Epidermal melanocyte (primary cell): ENCODE results near the gene COL5A3.
"Not testable (repeated sequence)": the region's sequence is repeated elsewhere in the genome, so short reads cannot be mapped to it uniquely, and the experiment has no call there.

Source experiments
- DNase-seq: peaks from one replicate; pipeline ENCODE4 v3.0.0; 2011; ENCODE audit warnings: low spot score; ENCODE audit not compliant: insufficient read length

Gene COL5A3

DNA sequence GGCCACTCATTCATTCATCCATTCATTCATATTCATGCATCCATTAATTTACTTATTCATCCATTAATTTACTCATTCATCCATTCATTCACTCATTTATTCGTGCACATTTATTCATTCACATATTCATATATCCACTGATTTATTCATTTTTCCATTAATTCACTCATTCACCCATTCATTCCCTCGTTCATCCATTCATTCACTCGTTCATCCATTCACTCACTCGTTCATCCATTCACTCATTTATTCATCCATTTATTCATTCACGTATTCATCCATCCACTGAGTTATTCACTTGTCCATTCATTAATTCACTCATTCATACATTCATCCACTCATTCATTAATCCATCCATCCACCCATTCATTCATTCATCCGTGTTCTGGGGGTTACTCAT, 38.2 kb downstream of the COL5A3 start:
- no peak for DNase-seq

DNA sequence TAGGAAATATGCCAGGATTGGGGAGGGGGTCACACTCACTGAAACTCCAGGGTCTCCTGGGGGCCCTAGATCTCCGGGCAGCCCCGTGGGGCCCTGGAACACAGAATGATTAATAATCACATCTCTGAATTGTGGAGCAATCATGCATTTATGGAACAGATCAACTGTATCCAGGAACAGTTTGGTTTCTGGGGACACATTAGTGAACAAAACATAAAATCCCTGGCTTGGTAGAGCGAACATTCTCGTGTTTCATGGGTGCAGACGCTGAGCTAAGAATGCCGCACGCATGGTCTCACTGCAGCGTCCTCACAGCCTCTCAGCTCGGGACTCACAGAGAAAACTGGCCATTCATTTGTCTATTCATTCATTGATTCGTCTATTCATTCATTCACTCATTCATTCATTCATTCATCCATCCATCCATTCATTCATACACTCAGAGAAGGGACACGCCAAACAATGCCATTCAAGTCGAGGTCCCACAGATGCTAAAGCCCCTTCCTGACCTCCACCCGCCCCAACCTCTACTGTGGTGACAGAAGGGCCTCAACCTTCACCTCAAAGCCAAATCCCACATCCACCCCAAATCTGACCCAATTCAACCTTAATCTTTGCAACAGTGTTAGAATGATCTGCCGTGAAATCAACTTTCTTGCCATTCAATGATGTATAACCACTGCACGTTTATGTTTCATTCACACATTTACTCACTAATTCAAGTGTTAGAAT, 39.0 kb downstream of the COL5A3 start:
- DNase-seq = no peak

DNA sequence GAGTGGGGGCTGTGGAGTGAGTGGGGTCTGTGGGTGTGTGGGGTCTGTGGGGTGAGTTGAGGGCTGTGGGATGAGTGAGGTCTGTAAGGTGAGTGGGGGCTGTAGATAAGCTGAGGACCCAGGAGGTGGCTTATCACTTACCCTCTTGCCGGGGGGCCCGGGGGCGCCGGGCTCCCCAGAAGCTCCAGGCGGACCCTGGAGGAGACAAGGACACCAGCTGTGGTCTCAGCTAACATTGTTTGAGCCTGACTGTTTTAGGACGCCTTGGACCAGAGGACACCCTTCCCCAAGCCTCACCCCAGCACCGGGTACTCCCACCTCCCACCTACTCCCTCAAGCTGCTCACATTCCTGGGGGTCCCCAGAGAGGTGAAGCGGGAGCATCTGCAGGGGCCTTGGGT, 39.8 kb downstream of the COL5A3 start:
- no peak for DNase-seq

DNA sequence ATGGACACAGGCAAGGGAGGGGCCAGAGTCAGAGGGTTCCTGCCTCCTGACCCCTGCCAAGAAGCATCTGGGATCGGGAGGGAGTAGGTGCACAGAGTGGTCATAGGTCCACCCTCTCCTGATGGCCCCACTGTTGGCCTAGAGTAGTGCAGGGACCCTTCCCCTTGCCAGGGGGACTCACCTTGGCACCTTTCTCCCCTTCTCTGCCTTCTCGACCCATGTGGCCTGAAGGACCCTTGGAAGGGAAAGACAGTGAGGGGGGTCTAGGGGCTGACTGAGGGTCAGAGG, 40.7 kb downstream of the COL5A3 start:
- DNase-seq = no peak

DNA sequence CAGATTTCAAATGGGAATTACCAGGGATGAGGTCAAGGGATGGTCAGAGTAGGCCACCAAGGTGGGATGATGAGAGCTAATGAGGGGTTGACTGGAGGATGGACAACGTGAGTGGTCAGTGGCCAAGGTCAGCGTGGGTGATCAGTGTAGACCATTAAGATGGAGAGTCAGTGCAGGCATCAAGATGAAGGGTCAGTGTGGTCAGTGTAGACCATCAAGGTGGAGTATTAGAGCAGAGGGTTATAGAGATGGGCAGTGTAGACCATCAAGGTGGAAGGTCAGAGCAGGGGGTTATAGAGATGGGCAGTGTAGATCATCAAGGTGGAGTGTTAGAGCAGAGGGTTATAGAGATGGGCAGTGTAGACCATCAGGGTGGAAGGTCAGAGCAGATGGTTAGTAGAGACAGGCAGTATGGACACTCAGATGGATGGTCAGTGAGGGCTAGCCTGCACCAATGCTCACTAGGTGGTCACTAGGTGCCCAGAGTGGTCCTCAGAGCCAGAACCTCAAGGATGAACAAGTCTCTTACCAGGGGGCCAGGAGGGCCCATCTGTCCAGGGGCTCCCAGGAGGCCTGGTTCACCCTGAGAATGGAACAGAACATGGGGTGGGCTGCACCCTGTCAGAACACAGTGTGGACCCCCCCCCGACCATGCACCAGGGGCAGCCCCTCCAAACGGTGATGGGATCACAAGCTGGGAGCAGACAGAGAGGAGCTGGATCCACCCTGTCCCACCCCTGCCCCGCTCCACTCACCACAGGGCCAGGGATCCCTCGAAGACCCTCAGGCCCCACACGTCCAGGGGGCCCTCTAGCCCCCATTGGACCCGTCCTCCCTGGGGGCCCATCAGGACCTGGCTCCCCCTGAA, 41.2 kb downstream of the COL5A3 start:
- DNase-seq = no peak

DNA sequence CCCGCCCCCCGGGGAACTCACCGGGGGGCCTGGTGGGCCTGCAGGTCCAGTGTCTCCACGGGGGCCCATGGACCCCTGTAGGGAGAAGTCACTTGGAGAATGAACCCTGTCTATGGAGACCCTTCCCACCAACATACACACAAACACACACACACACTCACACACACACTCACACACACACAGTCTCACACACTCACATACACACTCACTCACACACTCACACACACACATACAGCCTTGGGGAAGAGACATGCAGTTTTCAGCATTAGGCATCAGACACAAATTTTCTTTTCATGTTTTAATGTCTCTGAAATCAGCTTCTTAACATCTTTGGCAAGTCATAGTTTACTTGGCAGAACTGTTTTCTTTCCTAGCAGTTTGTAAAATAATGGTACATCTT, 43.0 kb downstream of the COL5A3 start:
- no peak for DNase-seq

DNA sequence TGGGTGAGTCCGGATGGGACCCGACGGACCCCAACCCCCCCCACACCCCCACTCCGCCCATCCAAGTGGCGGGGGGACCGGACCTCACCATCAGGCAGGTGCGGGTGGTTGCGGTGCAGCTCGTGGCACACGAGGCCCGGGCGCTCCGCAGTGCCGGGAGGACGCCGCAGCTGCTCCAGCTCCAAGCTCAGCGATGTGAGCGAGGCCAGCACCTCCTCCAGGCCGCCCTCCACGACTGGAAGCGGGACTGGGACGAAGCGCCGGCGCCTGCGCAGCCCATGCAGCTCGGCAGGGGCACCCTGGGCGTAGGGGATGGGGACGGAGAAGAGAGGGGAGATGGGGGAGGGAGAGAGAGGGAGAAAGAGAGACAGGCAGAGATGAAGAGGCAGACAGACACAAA, 43.9 kb downstream of the COL5A3 start:
- no peak for DNase-seq

DNA sequence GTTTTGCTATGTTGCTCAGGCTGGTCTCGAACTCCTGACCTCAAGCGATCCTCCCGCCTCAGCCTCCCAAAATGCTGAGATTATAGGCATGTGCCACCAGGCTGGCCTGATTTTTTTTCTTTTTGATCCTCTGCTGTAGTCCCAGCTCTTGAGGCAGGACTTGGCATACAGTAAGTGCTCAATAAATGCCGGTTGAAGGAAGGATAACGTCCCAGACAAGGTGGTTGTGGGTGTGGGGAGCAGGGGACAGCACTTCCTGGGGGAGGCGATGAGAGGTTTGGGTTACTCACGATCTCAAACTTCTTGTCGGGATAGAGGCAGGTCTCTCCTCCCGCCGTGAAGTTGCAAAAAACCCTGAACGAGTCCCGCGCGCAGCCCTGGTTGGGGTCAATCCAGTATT, 44.3 kb downstream of the COL5A3 start:
- DNase-seq = no peak

DNA sequence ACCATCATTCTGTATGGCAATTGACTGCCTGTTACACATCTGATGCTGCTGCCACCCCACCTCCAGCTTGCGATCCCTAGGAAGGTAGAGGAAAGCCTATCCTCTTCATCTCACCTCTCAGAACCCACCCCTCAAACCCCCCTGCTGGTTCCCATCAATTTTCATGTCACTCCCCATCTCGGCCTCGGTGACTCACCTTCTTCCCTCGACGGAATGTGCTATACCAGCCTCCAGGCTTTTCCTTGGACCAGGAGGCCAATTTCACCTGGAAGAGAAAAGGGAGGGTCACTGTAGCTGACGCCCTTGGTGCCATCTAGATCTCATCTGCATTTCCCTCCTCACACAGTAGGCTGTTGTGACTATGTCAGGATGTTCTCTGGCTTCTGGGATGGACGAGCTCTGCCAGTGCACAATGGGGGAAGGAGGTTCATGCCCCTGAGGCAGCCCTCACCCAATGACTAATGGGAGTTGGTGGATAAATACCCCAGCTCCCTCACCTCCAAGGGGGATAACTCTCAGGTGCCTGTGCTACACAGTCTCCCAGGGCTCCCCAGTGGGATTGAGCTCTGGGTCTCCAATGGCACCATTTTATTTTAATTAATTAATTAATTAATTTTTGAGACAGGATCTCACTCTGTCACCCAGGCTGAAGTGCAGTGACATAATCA, 47.5 kb downstream of the COL5A3 start:
- DNase-seq = no peak

DNA sequence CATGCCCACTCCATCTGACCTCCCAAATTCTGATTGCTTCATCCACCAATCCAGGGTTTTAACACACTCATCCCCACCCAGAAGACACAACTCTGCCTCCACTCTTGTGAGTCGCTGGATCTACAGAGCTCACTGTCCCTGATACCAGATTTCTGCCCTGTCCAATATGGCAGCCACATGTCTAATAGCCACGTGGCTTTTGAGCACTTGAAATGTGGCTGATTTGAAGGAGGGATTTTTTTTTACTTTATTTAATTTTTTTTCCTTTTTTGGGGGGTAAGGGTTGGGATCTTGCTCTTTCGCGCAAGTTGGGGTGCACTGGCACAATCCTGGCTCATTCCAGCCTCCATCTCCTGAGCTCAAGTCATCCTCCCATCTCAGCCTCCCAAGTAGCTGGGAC, 49.2 kb downstream of the COL5A3 start:
- no peak for DNase-seq

DNA sequence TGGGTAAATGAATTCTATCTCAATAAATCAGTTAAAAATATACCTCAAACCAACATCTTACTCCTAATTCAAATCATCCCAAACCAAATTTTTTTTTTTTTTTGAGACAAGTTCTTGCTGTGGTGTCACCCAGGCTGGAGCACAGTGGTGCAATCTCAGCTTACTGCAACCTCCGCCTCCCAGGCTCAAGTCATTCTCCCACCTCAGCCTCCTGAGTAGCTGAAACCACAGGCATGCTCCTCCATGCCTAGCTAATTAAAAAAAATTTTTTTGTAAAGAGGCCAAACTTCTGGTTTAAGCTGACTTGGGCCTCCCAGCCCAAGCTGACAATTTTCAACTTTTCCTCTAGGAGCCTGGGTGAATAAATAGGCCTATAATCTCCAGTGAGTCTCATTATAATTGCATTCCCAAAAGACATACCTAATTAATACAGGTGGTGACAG, 51.9 kb downstream of the COL5A3 start:
- peak; percentile 69 for DNase-seq

DNA sequence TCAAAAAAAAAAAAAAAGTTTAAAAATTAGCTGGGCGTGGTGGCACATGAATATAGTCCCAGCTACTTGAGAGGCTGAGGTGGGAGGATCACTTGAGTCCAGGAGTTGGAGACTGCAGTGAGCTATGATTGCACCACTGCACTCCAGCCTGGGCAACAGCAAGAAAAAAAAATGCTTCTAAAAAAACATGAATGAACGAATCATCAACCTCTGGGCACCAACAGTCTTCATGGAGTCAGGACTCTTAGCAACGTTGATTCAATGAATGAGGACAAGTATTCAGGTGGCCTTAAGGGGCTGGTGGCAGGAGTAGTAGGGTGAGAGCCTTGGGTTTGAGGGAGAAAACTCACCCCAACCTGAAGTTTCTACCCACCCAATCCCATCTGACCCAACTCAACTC, 53.3 kb downstream of the COL5A3 start:
- DNase-seq = no peak

DNA sequence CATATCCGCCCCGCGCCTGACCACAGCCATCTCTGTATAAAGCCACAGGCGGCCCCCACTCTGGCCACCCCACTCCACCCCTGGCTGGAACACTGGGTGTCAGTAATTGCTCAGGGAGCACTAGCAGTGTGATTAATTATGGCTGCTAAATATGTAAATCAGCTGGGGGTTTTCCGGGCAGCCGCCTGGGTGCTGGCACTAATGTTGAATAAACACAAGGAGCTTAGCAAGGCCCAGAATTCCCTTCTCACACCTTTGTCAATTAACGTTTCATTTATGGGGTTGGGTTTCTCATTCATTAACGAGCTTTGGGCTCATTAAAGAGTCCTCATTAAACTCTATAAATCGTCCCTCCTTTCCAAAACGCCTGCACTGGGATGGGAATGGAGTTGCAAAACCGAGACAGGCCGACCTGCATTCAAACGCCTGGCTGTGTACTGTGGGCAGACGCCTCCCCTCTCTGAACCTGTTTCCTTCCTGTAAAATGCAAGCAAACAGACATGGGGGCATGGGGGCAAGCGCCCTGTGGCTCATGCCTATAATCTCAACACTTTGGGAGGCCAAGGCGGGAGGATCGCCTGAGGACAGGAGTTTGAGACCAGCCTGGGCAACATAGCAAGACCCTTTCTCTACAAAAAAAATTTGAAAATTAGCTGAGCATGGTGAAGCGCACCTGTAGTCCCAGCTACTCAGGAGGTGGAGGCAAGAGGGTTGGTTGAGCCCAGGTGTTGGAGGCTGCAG, 56.3 kb downstream of the COL5A3 start:
- no peak for DNase-seq

DNA sequence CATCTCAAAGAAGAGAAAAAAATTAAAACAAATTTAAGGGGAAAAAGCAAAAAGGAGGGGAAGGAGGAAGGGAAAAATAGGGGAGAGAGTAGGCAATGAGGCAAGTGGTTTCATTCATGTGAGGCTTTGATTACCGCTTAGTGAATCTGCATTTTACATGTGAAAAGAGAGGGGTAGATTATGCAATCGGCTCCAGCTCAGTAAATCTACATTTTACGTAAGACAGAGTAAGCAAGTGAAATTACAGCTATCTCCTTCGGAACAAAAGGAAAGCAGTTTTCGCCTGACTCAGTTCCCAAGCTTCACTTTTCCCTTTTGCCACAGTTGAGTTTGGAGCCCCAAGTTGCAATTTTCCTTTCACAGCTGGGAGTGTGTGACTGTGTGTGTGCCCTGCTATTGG, 58.0 kb downstream of the COL5A3 start:
- no peak for DNase-seq

DNA sequence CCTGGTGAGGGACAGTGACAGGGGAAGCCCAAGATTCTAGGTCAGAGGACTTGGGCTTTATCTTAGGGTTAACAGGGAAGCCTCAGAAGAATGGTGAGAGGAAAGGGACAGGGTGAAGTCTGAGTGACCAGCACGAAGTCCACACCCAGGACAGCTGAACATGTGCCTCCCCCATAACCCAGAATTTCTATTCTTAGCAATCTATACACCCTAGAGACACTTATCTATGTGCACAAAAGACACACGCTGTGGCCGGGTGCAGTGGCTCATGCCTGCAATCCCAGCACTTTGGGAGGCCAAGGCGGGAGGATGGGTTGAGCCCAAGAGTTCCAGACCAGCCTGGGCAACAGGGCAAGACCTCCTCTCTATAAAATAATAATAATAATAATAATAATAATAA, 62.9 kb downstream of the COL5A3 start:
- DNase-seq = no peak

DNA sequence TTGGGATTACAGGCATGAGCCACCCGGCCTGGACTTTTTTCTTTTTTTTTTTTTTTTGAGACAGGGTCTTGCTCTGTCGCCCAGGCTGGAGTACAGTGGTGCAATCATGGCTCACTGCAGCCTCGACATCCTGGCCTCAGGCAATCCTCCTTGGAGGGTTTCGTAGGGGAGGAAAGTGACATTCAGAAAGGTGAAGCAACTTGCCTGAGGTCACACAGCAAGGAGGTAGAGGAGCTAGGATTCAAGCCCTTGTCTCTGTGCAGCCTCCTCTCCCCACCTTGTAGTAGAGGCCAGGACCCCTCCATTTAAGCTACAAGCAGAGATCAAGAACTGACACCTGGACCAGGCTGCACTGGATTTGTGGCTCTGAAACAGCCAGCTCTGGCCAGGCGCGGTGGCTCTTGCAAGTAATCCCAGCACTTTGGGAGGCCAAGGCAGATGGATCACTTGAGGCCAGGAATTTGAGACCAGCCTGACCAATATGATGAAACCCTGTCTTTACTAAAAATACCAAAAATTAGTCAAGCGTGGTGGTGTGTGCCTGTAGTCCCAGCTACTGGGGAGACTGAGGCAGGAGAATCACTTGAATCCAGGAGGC, 63.7 kb downstream of the COL5A3 start:
- not testable (repeated sequence) for DNase-seq

DNA sequence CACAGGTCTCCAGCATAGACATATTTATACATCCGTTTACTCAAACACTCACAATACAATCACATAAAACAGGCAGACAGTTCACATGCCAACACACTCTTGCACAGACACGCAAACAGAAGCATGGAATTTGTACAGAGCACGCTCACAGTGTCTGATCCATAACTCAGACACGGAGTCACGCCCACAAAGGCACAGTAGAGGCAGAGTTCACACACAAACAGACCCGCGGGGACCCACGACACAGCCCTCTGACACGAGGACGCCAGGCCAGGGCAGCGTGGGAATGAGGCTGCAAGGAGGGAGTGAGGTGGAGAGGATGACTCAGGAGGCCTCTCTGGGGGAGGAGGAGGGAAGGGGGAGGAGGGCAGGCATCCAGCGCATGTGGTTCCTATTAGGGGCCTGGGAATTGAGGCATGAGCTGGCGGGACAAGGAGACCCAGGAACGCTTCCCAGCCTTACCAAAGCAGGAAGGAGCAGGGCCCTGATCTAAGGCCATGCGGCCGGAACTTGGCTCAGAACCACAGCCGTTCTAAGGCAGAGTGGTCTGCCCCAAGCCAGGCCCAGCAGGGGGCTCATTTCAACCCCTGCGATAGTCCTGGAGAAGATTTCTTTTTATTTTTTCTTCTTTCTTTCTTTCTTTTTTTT, 64.9 kb downstream of the COL5A3 start:
- DNase-seq = peak; percentile 55

DNA sequence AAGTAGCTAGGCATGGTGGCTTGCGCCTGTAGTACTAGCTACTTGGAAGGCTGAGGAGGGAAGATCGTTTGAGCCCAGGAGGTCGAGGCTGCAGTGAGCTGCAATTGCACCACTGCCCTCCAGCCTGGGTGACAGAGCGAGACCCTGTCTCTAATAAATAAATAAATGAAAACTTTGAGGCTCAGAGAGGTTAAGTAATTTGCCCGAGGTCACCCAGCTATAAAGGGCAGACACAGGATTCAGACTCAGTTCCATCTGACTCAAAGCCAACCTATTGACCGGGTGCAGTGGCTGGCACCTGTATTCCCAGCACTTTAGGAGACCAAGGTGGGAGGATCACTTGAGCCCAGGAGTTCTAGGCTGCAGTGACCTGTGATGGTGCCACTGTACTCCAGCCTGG, 66.6 kb downstream of the COL5A3 start:
- DNase-seq = no peak

DNA sequence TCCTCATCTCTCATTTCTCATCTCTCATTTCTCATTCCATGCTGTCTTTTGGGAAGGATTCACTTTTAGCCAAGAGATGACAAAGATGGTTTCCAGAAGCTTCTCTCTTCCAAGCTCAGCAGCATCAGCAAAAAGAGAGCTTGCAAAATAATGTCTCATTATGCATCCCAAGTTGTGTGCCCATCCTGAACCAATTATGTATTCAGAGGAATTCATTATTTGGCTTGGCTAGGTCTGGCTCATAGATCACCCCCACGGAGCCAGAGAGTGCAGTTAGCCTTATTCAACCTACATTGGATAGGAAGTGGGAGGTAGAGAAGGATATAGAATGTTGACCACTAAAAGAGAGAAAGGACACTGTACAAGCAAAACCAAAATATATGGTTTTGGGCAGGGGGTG, 68.6 kb downstream of the COL5A3 start:
- DNase-seq = no peak

DNA sequence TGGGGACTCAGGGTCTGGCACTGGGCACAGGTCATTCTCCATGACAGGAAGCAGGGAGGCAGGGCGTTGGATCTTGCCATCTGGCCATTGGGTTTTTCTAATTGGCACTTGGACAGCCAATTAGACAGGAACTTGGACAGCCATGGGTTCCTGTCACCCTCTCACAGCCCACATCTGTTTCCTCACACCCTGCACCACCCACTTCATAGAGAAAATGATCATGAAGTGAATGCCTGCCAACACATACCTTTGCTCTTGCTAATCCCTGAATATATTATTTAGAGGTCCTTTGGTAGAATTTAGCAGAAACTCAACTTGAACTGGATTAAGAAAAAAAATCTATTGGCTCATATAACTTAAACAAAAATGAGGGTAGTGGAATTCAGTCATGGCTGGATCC, 69.1 kb downstream of the COL5A3 start:
- no peak for DNase-seq

DNA sequence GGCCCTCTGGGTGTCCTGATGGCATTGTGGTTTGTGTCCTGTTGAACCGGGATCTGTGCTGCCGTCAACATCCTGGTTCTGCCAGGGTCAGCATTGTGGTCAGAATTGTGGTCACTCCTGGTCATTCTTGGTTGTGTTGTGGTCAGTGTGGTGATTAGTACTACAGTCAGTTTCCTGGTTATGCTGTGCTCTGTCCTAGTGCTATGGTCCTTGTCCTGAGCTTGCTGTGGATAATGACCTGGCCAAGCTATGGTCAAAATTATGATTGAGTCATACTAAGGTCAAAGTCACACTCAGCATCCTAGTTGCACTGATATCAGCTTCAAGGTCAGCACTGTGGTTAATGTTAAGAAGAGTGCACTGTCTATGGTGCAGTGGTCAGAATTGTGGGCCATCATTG, 69.5 kb downstream of the COL5A3 start:
- no peak for DNase-seq
